Kidney glomerular epithelial cell (primary cell): ENCODE measurements around the gene PTPRG.

Source experiments
- DNase-seq: peaks from one replicate; lab custom pipeline; 2025; lab: John Stamatoyannopoulos, UW

Gene PTPRG

DNA sequence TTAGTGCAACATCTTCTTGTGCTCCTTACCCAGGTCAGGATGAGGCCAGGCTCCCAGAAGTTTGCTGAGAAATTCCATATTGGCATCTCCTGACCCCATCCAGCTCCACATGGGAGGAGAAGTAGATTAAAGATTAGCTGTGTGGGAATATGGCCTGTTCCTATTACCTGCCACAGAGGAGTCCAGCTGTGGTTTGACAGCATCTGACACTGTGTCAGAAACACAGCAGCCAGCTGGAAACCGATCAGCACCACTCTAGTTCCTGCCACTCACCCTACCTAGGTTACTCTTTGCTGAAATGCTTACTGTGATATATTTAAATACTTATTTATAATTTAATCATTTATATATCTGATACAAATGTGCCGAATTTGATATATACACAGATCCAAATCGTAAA lies 551.7 kb downstream of the PTPRG start:
- DNase-seq = no peak

DNA sequence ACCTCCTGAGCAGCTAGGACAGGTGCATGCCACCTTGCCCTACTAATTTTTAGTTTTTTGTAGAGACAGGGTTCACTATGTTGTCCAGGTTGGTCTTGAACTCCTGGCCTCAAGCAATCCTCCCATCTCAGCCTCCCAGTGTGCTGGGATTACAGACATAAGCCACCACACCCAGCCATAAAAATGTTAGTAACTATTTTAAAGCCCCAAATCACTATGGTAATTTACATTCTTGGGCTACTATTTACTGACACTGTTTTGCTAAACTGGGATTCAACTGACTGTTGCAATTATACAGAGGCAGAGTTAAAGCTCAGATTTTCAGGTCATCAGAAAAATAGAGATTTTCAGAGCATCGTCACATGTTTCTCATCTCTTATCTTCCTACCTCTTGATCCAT lies 553.4 kb downstream of the PTPRG start:
- no peak for DNase-seq

DNA sequence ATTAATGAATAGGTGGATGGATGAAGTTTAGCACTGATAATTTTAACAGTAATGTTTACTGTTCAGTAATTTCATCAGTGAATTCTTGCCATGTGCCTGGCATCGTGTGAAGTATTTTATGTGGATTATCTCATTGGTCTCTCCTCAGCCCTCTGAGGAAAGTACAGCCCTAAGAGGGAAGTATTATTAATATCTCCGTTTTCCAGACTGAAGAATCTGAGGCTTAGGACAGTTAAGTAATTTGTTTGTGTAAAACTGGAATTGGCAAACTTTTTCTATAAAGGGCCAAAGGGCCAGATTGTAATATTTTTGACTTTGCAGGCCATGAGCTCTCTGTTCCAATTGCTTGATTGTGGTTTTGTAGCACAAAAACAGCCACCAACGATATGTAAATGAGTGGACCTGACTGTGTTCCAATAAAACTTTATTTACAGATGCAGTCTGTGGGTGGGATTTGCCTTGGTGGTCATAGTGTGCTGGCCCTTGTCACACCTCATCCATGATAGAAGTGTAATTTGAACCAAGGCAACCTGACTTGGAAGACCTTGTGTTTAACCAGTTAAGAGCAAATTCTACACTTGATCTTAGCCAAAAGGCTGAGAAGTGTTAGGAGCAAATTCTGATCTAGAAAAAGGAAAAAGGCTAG lies 556.7 kb downstream of the PTPRG start:
- no peak for DNase-seq

DNA sequence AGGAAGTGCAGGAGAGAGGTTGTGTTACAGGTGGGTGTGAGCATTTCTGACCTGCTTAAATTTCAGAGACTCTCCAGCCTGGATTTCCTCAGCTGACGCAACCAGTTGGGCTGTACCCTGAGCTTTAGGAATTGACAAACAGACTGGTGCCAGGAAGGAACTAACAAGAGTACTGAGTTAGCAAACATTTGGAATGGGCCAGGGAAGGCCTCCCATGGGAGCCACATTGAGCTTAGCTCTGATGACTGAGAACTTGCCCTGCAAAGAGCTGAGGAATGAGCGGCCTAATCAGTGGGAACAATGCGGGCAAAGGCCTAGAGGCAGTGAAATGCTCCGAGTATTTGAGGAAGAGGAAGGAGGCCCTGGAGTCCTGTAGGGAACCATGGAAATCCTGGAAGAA lies 557.8 kb downstream of the PTPRG start:
- DNase-seq = no peak

DNA sequence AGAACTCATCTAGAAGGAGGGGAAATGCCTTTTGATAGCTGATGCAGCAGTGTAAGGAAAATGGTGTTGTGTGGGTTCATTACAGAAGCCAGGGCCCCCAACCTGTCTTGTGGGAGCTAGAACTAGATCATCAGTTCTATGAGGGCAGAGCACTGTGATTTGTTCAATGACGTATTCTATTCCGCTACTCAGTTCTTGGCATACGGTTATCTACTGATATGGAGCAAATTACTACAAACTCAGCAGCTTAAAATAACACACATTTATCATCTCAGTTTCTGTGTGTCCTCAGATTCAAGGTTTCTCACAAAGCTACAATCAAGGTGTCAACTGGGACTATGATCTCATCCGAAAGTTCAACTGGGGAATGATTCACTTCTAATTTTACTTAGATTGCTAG lies 561.4 kb downstream of the PTPRG start:
- DNase-seq = no peak

DNA sequence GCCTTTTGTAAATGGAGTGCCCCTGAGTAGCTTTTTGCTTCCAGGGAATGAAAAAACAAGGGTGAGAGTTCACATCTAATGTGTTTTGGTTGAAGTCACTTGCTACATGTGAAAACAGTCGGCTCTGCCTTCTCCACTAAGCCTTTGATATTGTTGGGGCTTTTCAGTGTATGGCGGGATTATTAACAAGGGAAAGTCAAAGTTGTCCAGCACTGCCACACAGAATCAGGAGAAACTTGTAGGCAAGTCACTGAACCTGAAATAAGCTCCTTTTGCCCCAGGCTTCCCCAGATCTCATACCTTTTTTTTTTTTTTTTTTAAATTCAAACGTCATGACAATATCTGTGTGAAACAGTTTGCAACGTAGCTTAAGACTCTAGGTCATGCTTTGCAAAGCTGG lies 564.0 kb downstream of the PTPRG start:
- DNase-seq = no peak

DNA sequence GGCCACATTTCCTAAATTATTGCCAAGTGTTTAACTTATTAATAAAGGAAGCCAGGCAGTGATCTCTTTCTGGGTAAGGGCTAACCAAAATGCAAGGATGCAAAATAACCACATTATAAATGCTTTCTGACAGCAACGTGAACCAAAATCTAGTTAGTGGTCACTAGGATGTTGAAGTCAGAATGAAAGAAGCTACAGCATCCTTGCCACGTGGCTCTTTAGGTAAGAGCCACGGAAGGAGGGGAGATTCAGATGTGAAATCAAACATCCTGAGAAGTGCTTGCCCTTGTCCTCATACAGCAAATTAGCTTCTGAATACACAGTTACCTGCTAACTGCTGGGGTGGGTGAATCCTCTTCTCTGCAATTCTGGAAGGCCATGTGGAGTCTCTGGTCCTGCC lies 565.7 kb downstream of the PTPRG start:
- DNase-seq = no peak

DNA sequence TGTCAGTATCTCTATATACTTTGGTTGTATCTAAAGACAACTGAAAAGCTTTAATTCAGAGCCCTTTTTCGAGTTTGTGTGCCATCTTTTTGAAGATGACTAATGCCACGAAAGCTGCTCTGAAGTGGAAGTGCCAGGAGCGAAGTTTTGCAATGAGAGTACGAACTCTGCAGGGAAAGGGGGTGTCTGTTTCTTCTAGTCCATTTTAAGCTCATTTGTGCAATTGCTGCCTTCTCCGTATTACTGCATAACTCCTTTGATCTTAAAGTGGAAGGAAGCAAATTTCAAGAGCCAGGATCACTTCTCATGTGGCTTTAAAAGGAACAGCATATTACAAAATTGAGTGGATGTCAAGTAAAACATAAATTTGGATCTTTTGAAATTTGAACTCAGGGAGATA lies 566.7 kb downstream of the PTPRG start:
- DNase-seq = no peak

DNA sequence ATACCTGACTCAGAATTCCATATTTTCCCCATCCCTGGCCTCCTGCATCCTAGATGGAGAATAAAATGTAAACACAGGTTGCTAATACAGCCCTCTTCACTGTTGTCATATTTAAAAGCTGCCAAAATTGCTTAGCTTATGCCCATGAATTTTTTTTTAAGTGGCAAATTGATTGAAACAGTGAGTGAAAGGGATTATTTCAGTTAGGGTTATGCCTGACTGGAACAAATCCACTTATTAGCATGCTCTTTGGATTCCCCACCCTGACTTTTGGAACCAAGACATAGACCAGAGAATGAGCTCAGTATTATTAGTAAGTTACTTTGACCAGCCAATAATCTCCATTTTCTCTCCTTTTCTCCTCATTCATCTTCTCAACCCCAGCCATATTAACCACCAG lies 567.3 kb downstream of the PTPRG start:
- DNase-seq = no peak

DNA sequence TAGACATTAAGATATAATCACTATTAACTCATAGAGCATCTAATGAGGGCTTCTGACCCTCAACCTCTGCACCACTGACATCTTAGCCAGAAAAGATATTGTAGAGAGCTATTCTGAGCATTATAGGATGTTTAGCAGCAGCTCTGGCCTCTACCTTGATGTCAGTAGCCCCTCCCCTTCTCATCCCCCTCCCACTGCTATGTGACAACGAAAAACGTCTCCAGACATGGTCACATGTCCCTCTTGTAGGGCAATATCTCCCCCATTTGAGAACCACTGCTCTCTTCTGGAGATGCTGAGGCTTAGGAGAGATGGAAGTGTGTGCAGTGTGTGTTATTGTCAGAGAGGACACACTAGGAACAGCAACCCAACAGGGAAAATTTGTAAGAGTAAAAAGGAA lies 569.7 kb downstream of the PTPRG start:
- DNase-seq = no peak

DNA sequence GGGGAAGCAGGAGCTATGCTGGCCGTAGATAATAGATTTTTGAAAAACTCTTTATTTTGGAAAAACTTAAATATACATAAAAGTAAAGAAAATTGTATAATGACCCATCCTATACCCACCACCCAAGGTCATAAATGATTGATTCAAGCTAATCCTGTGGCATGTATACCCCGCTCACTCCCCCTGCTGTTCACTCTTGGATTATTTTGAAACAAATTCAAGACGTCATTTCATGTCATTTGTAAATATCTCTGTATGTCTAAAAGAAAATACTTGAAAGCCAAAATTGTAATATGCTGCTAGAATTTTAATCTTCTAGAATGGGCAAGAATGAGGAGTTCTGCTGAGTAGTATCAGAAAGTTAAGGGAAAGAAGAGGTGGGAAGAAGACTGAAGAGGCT lies 570.2 kb downstream of the PTPRG start:
- DNase-seq = no peak

DNA sequence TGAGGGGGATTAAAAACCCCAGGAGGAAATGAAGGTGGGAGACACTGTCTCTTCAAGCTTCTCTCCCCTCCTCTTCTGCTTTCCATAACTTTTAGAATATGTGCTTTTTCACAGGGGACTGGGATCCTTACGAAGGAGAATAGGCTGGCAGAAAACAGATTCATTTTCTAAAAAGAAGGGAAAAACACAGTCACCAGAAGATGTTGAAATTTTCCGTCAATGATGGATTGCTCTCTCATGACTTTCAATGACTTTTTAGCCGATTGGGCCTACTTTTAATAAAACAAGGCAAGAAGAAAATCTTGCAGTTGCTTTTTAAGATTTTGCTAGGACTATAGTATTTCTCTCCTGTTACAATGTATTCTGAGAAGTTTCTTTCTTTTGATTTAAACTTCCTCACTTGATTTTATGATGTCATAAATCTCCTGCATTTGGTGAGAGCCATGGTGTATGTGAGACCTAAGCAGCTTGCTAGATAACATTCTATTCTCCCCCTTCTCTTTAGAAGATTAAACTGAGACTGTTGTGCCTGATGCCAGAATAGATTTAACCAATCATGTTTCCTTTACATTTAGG lies 570.7 kb downstream of the PTPRG start:
- DNase-seq = no peak

DNA sequence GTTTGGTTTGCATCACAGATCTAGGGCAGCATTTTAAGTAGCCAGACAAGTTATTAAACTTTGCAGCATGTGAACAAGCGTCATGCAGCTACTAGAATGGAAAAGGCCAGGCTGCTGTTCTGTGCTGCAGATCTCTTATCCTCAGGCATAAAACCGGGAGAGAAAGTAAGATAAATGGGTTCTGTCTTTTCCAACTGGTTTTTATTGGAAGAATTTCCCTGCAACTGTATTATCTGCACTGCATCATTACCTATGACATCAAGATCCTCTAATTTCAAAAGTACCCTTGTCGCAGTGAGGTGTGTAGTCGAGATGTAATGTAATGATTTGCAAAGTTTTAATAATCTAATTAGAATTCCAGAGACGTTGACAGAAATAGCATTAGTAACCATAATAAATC lies 571.6 kb downstream of the PTPRG start:
- no peak for DNase-seq

DNA sequence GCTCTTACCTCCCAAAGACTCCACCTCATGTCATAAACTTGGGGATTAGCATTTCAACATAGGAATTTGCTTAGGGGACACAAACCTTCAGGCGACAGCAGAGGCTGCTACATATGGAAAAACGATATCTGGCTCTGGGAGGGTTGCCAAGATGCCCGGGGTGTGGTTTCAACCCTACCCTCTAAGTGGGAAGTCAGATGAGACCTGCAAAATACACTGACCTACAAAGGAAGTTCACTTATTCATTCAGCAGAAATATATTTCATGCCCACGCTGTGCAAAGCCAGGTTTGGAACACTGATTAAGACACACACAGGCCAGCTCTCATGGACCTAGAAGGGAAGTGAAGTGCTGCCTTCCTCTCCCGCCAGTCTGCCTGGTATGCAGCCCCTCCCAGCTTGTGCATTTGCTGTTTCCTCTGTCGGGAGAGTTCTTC lies 572.7 kb downstream of the PTPRG start:
- no peak for DNase-seq

DNA sequence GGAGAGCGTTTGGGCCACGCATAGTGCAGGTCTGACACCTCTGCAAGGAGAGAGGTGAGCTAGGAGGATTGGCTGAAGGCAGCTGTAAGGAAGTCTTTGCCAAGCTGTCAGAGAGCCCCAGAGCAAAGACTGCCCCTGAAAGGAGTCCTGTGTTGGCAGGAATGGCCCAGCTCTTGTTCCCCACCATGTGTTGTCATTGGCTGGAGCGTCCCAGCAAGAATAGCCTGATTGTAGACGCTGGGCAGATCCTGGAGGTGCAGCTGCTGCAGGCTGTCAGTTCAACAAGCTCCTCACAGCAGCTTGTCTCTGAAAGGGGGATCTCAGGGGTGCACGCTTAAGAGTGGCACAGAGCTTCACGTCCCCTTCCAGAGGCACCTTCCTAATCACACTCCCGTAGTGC lies 574.4 kb downstream of the PTPRG start:
- no peak for DNase-seq

DNA sequence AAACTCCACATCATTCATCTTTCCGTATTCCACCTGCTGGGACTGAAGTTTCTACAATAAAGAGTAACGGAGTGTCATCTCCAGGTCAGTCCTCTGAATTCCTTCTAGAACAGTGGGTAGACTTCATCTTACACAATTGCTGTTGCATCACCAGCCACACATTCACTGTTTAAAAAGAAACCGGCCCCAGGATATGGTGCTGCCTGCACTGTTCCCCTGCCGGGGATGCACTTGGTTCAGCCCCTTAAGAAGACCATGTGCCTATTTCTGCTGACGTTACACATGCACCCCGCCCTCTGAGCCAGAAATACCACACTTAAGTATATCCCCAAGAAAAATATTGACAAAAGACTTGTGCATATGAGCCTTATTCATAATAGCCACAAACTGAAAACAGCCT lies 578.6 kb downstream of the PTPRG start:
- DNase-seq = no peak

DNA sequence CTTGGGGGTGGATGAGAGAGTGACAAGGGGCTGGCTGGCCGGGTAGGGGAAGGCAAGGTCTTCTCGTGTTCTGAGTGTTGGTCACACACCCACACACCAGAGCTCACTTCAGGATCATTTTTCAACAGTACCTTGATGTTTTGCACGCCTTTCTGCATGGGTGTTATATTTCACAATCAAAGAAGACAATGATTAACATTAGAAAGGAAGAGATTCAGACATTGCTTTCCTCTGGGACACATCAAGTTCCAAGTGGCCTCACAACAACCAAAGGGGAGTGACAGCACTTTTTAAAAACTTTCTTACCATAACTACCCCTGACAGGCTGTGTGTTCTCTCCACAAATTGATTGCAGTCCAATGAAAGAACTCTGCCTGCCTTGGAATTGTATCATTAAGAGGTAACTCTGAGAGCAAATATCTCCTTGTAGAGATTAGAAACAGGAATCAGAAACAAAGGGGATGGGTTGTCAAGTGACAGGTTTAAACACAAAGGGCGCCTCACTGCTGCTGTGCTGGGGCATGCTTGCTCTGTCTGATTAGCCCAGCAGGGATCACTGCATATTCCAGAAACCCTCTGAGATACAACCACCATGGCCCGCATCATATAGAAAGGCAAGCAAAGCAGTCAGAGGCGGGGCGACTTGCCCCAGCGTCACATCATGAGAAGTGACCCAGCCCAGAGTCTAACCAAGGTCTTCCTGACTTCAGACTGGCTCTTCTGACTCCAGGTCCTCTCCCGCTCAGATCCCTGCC lies 581.1 kb downstream of the PTPRG start:
- DNase-seq = peak; percentile 32

DNA sequence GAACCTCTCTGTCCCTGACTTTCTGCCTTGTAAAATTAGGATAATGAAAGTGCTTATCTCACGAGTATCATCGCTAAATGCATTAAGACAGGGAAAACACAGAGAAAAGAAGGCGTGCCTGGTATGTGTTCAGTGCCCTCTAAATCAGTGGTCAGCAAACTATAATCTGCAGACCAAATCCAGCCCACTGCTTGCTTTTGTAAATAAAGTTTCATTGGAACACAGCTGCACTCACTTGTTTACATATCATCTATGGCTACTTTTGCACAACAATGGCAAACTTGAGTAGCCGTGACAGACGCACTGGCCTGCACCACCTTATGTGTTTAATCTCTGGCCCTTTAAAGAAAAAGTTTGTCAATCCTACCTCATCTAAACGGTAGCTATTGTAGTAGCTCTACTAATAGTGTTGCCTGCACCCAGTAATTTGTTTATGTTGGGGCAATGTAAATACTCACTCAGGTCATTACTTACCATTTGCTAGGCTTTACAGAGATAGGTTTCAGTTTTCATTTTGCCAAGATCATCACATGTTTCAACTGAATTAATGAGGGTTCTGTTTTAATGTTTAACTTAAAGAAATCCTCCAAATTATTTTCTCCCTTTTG lies 582.6 kb downstream of the PTPRG start:
- DNase-seq = no peak

DNA sequence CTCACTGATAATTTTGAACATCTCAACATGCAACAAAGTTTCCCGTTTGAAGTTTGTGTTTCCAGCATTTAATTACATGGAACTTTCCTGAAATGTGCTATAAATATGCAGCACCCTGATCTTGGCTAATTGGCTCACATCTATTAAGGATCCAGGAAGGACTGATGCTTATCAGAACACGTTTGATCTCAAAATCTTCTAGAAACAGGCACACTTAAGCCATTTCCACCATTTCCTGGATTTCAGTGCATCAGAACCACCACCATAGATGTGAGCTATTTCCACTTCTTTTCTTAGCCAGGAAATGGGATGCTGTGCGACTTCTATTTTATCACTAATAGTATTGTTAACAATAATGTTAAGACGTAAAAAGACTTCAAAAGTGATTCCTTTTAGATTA lies 583.1 kb downstream of the PTPRG start:
- no peak for DNase-seq

DNA sequence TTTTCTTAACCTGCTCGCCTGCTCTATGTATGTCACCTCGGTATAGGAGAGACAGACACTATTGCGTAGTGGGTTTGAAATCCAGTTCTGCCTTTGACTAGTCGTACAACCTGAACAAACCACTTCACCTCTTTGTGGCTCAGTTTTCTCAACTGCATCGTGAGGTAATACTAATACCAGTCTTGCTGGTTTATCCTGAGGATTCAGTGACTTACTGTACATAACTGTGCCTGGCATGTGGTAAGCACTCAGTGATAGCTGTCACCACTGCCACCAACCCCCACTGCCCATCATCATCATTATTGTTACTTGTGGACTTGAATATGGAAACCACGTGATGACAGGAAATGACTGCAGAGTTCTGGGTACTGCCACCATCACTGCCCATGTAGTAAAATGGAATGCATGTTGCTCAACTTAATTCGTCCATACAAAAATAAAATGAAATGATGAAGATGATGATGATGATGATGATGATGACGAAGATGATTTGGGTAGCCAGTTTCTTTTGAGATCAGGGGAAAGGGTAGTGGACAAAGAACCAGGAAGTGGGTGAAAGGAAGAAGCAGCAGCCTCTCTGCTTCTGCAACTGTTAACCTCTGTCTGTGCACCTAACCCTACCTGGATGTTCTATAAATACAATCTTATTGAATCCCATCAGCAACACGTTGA lies 583.9 kb downstream of the PTPRG start:
- DNase-seq = no peak

DNA sequence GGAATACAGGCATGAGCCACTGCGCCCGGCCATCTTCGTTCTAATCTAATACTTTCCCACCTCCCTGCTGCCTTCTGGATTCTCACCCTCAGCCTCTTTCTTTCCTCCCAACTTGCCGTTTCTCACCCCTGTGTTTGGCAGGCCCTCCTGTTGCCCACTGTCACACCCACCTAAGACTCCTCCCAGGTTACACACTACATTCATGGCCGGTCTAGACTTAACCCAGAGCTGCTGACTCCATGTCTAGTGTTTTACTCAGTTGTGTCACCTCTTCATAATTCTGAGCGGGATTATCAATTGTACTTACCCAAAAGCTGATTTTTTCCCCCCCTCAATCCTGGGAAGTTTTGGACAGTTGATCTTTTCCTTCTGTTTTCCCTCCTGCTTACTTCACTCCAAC lies 588.2 kb downstream of the PTPRG start:
- no peak for DNase-seq

DNA sequence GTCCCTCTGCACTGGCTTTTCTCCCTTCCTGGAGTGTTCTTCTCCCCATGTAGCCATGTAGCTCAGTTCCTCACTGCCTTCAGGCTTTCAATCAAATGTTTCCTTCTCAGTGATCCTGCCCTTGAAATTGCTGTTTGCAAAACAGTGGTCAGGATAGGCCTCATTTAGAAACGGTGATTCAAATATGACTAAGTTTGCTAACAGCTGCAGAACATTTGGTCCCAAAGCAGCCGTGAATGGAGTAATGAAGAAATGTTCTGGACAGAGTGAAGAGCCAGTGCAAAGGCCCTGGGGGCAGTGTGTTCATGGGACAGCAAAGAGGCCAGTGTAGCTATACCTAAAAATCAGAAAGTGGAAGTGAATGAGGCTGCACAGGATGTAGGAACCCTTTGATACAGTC lies 588.6 kb downstream of the PTPRG start:
- DNase-seq = no peak

DNA sequence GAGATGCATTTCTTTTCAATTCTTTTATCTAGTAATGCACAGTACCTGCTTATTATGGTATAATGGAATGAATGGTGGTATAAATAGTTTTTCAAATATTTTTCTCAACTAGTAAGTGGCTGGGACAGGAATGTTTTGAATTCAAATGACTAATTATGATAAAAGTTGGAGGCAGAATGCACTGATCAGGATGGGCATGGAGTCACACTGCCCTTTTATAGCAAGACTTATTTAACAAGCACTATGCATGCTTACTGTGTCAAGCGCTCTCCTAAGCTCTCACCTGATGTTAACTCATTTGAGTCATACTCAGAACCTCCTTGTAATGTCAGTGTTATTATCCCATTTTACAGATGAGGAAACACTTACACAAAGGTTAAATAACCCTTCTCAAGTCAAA lies 590.2 kb downstream of the PTPRG start:
- no peak for DNase-seq
